ENCODE results near the gene MILR1.

DNA sequence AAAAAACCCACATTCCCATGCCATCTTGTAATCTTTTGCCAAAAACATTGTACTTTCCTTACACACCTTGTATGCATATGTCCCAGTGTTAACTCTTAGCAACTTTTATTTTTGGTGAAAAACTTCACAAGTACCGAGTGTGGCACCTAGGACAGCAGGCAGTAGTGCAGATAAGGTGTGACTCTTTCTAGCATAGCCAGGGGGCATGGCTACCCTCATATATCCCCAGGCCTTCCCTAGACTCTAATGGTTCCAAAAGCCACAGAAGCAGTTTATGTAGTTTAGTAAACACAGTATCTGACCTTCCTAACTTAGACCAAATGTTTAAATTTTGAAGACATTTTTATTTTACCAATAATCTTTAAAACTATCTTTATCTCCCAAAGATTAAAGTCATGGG is 20.5 kb upstream of the MILR1 start:
- TF ChIP-seq, protein P1, sequence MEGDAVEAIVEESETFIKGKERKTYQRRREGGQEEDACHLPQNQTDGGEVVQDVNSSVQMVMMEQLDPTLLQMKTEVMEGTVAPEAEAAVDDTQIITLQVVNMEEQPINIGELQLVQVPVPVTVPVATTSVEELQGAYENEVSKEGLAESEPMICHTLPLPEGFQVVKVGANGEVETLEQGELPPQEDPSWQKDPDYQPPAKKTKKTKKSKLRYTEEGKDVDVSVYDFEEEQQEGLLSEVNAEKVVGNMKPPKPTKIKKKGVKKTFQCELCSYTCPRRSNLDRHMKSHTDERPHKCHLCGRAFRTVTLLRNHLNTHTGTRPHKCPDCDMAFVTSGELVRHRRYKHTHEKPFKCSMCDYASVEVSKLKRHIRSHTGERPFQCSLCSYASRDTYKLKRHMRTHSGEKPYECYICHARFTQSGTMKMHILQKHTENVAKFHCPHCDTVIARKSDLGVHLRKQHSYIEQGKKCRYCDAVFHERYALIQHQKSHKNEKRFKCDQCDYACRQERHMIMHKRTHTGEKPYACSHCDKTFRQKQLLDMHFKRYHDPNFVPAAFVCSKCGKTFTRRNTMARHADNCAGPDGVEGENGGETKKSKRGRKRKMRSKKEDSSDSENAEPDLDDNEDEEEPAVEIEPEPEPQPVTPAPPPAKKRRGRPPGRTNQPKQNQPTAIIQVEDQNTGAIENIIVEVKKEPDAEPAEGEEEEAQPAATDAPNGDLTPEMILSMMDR (optimal IDR thresholded peaks at IDR 0.05 in 1 of 3, IDR thresholded peaks at IDR 0.05 in 1 of 3, conservative IDR thresholded peaks at IDR 0.05 in 1 of 3; ENCODE audit: extremely low read depth in 1 of 3, insufficient read depth in 2 of 3, low read length in 3 of 3) = no peak
- no peak for TF ChIP-seq EZH2 (IDR thresholded peaks at IDR 0.05; ENCODE audit: low read length)
